ENCODE results near the gene MGAT5.

Gene MGAT5

GRCh38 chr2:134253804-134254203 is at the start of gene MGAT5:
Gene MGAT5 (plus strand): TSS chr2:134254072. CDS start chr2:134254404, 332 bp downstream.
- no peak for DNase-seq (ENCODE audit: low spot score)

DNA sequence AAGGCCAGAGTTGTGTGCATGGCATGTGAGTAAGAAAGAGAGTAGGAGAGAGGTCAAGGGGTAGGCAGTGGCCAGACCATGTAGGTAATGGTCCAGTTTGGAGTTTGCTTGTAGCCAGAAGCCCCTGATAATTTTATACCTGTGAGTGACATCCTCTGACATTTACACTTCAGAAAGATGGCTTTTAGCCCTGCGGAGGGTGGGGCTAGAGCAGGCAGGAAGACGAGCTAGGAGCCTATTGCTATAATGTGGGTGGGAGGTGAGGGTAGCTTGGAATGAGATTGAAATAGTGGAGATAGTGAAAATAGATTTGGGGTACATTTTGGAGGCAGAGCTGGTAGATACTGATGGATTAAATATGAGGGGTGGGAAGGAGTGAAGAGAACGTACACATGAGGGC is 48.8 kb upstream of the MGAT5 start:
- no peak for DNase-seq (ENCODE audit: low spot score)

- DNase-seq (ENCODE audit: low spot score) = no peak
Measured at GRCh38 chr2:134206031-134206430, 47.8 kb upstream of the MGAT5 start.

DNA sequence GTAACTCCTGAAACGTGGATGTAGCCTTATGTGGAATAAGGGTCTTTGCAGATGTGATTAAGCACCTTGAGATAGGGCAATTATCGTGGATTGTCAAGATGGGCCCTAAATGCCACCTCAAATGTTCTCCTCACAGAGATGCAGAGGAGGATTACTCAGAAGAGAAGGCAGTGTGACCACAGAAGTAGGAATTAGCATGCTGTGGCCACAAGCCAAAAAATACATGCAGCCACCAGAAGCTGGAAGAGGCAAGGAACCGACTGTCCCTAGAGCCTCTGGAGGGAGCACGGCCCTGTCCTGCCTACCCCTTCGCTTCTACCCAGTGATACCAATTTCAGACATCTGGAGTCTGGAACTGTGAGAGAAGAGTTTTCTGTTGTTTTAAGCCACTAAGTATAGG is 47.3 kb upstream of the MGAT5 start:
- DNase-seq (ENCODE audit: low spot score) = no peak

- peak; percentile 46 for DNase-seq (ENCODE audit: low spot score)
Measured at GRCh38 chr2:134207589-134208209, 46.2 kb upstream of the MGAT5 start.

GRCh38 chr2:134208825-134209224 is 45.0 kb upstream of the MGAT5 start:
- DNase-seq (ENCODE audit: low spot score) = no peak

DNA sequence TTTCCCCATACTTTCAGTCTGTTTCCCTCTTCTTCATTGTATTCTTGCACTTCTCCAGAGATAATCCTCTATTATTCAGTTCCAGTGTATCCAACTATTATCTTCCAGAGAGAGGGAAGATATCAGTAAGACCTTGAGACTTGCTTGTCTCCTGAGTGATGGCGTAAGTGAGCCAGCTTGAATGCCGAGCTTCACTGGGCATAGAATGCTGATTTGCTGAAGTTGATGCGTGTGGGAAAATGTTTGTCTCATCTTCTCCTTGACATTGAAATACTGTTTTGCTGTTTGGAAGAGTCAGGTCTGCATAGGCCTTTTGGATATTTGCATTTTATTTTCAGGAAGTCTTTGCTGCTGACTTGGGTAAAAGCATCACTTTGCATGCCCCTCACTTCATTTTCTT is 41.1 kb upstream of the MGAT5 start:
- no peak for DNase-seq (ENCODE audit: low spot score)

DNA sequence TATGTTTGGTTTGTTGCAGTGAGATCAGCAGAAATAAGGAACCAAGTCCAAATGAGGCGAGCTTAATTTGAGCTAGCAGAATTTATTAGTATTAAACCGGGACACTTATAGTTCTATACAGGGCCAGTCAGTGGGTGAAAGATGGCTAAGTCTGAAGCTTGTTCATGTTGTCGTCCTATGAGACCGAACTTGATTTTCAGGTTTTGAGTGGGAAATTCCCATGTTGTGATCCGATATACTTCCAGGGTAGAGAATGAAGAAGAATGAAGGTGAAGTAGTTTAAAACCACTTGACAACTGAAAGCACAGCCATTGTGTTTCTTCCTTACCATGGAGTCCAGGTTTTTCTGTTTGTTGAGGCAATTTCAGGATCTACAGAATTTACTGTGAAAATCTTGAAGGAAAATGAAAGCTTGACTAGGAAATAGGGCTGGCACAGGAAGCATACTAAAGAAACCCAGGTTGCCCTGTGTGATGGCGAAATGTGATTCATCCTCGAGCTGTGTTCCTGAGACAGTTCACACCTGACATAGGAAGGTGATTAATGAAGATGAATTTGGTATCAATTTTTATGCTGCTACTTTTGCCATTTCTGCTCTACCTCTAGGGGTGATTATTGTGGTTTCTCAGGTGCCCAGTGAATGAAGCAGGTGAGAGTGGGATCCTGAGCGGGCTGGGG is 37.6 kb upstream of the MGAT5 start:
- DNase-seq (ENCODE audit: low spot score) = no peak

GRCh38 chr2:134217351-134217750 is 36.5 kb upstream of the MGAT5 start:
- DNase-seq (ENCODE audit: low spot score) = no peak

GRCh38 chr2:134217924-134218323 is 35.9 kb upstream of the MGAT5 start:
- DNase-seq (ENCODE audit: low spot score) = no peak

DNA sequence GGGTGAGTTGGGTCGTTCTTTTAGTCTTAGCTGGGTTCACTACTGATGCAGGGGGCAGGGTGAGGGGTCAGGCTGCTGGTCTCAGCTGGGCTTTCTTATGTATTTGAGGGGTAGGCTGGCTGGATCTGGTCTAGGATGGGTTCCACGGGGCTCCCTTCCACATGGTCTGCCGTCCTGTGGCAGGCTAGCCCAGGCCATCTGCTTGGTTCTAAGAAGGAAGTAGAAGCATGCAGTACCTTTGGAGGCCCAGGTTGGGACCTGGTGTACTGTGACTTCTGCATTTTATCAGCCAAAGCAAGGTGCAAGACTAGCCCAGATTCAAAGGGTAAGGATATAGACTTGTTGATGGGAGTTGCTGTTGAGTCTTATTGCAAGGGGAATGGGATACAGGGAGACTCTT is 35.5 kb upstream of the MGAT5 start:
- DNase-seq (ENCODE audit: low spot score) = no peak

DNA sequence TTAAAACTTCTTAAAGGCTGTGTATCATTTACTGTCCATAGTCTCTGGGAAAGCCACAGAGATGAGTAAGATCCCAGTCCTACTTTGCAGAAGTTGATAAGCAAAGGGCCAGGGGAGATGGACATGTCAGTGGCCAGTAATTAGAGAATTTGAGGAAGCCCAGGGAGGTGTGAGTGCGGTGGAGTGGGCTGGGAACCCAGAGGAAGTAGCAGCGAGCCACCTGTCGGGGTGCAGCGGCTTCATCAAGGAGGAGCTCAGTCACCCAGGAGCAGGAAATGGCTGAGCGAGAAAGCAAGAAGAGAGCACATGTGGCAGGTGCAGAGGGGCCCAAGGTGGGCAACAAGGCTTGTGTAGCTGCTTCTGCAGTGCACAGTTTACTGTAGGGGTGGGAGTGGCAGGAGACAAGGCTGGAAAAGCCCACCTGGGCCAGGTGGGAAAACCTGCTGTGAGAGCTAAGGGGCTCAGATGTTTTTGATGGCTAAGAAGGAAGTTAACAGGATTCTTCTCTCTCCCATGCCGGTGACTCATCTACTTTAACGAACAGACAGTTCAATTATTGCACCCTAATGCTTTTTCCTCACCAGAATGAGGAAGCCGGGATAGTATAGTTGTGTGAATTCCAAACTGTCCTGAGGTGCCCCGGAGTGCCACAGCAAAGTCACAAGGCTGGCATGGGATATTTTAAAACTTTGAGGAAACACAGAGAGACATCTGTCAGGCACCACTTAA is 34.8 kb upstream of the MGAT5 start:
- DNase-seq (ENCODE audit: low spot score) = no peak

DNA sequence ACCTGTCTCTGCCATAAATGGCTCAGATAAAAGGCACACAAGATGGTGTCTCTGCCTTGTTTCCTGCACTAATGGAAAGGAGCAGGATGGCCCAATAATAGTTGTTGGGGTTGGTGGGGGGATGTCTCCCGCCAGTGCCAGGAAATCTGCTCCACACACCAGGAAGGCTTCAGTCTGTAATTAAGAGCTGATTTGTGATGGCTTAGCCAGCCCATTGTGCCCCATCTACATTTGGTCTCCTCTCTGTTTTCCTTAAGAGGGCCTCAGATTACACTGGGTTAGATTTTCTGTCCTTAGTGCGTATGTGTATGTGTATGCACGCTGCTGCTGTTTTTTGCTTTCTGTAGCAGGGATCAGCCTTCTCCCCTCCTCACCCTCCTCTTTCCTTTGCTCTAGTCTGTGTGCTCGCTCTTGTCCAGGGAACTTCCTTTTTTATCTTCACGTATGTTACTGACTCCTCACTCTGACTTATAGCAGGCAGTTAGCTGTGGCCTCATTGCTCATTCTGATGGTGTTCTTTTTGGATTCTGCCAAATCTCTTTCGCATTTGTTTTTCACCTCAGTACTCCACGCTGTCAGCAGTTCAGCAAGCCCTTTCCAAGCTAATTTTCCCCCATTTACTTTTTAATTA is 33.4 kb upstream of the MGAT5 start:
- no peak for DNase-seq (ENCODE audit: low spot score)

GRCh38 chr2:134224005-134224404 is 29.9 kb upstream of the MGAT5 start:
- DNase-seq (ENCODE audit: low spot score) = no peak

DNA sequence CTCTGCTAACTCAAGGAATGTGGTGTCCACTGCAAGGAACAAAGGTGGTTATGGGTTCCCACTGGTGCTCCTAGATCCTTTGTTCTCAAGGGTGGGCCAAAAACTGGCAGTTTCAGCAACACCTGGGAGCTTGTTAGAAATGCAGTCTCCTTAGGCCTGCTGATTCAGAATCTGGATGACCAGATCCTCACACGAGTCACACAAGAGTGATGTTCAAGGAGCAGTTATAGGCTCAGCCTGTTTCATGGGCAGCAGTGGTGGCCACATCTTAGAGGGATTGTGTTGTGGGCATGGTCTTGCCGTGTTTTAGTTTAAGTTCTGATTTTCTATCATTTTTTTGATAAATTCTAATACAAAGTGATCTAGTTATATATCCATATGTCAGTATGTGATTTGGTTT is 28.7 kb upstream of the MGAT5 start:
- DNase-seq (ENCODE audit: low spot score) = no peak

GRCh38 chr2:134225841-134226240 is 28.0 kb upstream of the MGAT5 start:
- DNase-seq (ENCODE audit: low spot score) = no peak

DNA sequence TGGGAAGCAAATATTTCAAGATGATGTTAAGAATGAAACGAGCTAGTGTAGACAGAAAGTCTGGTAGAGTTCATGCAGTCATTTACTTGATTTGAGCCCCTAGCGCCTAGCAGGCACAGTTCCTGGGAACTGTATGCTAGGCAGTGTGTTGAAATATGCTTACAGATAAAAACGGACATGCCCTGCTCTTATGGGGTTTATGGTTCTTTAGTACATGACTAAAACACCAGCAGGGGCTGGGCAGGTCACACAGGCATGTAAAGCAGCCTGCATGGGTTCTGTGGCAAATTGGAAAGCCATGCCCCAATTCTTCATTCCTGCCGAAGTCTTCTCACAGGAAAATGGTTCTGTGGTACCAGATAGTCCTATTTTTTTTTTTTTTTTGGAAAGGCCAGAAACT is 27.3 kb upstream of the MGAT5 start:
- no peak for DNase-seq (ENCODE audit: low spot score)

DNA sequence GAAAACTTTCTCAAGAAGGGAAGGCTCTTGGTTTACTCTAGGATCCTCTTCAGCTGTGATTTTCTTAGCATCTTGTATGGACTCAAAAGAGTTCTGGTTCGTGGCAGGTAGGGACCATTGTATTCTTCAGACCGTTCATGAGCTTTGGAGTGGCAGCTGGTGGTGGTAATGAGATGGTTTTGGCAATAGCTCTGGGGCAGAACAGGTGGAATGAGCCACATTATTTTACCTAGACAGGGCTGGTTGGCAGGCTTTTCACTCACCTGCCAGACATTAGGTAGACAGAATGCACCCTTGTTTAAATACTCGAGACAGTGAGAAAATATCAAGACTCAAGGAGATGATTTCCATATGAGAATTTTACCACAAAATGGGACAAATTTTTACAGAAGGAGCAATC is 26.2 kb upstream of the MGAT5 start:
- DNase-seq (ENCODE audit: low spot score) = no peak

DNA sequence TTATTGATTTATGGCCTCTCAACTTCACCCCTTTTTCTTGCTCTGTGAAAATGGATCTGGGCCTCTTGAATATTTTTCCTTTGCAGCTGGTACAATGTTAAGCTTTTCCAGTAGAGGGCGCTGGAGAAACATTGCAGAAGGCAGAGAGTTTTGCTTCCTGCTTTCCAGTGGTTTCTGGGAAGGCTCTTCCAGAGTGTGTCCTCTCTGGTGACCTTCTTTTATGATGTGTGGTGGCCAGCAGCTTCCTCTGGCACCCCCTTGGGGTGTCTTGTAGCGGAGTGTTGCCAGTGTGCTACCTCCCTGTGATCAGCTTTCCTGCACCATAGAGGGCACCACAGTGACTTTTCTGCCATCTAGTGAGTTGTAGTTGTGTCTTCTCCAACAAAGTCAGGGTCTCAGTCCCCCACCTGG is 25.4 kb upstream of the MGAT5 start:
- no peak for DNase-seq (ENCODE audit: low spot score)

GRCh38 chr2:134229540-134229939 is 24.3 kb upstream of the MGAT5 start:
- DNase-seq (ENCODE audit: low spot score) = no peak

GRCh38 chr2:134230885-134231284 is 23.0 kb upstream of the MGAT5 start:
- no peak for DNase-seq (ENCODE audit: low spot score)

DNA sequence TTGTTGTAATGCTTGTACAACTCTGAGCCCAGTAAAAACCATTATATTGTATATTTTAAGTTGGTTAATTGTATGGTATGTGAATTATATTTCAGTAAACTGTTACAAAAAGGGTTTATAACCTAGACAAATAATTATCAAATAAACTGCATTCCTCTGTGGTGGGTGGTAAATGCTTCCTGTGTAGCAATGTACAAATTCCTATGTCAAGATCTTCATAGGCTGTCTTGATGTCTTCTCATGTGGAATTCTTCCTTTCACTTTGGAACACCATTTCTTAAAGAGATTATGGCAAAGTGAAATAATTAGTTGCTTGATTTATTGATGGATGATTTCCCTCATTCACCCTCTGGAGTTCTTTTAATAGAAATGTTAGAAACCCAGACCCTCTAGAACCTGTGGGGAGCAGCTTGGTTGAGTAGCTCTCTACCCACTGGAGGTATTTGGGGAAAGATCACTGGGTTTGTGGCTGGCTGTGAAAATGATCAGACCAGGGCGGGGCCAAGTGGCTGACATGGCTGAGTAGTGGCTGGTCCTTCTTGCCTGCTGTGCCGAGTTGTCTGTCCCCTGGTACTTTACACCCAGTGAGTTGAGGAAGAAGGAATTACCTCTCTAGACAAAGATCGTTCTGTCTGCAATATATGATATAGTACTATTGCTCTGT is 22.4 kb upstream of the MGAT5 start:
- no peak for DNase-seq (ENCODE audit: low spot score)

Data from HuH-7 (cell line).